Bronchial epithelial cell (primary cell): ENCODE results near the gene OR4L1. TPM values are rescaled to one million over a fixed set of nuclear protein-coding genes. Genes with fewer than 3 reads are reported as not detected.

ENCODE experiments used
- DNase-seq: peaks from one replicate; pipeline ENCODE4 v3.0.0-alpha.2; 2010; ENCODE audit warnings: low read depth
- FAIRE-seq: peaks from 2 replicates; lab custom pipeline; 2011; peaks lifted over from hg19 to GRCh38; lab: Jason Lieb, UNC
- H3K27me3 ChIP-seq: 2 replicates; pipeline ENCODE4 v1.5.1; 2011; ENCODE audit warnings: low read length; ENCODE audit not compliant: control insufficient read depth, insufficient read depth
- H3K36me3 ChIP-seq: 2 replicates; pipeline ENCODE4 v1.5.1; 2011; ENCODE audit warnings: low read length; ENCODE audit not compliant: control insufficient read depth, insufficient read depth
- H3K4me3 ChIP-seq: 2 replicates; pipeline ENCODE4 v1.5.1; 2011; ENCODE audit warnings: mild to moderate bottlenecking, low read depth, low read length, control low read depth
- total RNA-seq: library from RNA; depleted of rRNA; stranded (reverse); fragments of >200 nt; gene quantifications from 2 replicates; pipeline ENCODE4 v1.2.1, GENCODE V29; 2014
- TF ChIP-seq, protein P1 (sequence below): IDR thresholded peaks from 2 replicates; pipeline ENCODE4 v1.5.1; 2011; ENCODE audit warnings: mild to moderate bottlenecking, moderate library complexity, low read length, control low read depth, inconsistent platforms; ENCODE audit not compliant: insufficient read depth, severe bottlenecking

OR4L1 gene, protein sequence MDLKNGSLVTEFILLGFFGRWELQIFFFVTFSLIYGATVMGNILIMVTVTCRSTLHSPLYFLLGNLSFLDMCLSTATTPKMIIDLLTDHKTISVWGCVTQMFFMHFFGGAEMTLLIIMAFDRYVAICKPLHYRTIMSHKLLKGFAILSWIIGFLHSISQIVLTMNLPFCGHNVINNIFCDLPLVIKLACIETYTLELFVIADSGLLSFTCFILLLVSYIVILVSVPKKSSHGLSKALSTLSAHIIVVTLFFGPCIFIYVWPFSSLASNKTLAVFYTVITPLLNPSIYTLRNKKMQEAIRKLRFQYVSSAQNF
- not detected in 2 replicates for total RNA-seq

DNA sequence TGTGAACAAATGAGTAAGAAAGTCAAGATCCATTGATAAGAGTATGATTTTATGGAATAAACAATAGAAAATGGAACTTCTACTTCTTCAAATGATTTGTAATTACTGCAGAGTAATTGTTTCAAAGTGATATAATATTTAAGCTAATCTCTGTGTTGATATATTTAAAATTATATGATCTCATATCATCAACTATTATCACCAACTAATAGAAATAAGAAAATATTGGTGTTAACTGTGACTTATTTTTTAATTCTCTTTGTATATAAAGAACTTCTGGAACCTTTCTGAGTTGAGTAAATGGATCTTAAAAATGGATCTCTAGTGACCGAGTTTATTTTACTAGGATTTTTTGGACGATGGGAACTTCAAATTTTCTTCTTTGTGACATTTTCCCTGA lies at the start of gene OR4L1:
Gene OR4L1, plus strand, starts transcription at position 301 of the 400 bp plus-strand sequence. Its CDS starts 0 bp downstream, at position 301.
- Histone ChIP-seq H3K4me3 (no peak within 1 kb of the TSS), H3K36me3 (no peaks in the 10 kb centered on the region), H3K27me3 (no peaks in the 10 kb centered on the region)
- FAIRE-seq (no peak), DNase-seq (no peak)
- TF ChIP-seq, protein P1, sequence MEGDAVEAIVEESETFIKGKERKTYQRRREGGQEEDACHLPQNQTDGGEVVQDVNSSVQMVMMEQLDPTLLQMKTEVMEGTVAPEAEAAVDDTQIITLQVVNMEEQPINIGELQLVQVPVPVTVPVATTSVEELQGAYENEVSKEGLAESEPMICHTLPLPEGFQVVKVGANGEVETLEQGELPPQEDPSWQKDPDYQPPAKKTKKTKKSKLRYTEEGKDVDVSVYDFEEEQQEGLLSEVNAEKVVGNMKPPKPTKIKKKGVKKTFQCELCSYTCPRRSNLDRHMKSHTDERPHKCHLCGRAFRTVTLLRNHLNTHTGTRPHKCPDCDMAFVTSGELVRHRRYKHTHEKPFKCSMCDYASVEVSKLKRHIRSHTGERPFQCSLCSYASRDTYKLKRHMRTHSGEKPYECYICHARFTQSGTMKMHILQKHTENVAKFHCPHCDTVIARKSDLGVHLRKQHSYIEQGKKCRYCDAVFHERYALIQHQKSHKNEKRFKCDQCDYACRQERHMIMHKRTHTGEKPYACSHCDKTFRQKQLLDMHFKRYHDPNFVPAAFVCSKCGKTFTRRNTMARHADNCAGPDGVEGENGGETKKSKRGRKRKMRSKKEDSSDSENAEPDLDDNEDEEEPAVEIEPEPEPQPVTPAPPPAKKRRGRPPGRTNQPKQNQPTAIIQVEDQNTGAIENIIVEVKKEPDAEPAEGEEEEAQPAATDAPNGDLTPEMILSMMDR = no peak

DNA sequence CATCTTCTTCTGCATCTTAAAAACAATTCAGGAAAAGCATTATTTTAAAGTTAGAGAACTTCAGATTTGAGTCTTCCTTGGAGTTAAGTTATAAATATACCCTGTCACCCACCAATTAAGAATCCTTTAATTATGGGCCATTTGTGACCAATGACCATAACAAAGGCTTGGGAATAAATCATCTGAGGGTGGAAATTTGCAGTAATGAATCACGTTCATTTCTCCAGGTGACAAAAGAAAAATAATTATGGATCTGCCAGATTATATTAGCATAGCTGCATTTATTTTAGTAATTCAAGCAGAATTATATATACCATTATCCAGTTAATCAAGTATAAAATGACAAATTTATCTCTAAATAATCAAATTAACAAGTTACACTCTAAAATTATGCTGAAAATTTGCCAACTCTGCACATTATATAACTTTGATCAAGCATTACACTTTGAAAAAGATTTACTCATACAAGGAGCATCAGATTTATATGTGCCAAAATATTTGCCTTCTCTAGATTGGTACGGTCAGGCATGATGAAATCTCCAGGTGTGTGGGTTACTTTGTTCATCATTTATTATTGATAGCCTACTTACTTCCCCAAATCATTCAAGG lies 40.5 kb upstream of the OR4L1 start, which contains the start of gene OR4K14:
Gene OR4K14, minus strand, starts transcription at position 51 of the 609 bp plus-strand sequence. CDS start 4,114 bp downstream, outside the sequence.
- TF ChIP-seq, protein P1 = no peak
- Histone ChIP-seq H3K27me3 (no peaks in the 10 kb centered on the region), H3K36me3 (no peaks in the 10 kb centered on the region), H3K4me3 (no peak within 1 kb of the TSS)
- DNase-seq (no peak), FAIRE-seq (no peak)

DNA sequence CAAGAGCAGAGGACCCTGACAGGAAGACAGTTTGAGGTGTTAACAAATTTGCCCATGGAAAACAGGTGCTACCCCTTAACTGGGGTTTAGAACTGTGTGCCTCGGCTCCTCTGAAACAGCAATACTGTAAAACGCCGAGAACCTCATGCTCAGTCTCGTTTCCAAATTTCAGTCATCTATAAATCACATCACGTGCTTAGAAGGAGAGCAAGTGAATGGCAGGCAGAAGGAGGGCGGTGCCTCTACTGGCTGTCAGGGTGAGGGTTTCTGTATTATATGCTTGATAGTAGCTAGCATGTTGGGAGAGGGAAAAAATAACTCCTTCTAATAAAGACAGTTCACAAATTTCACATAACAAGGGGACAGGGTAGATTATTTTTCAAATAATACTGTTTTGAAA lies 28.8 kb upstream of the OR4L1 start:
- Histone ChIP-seq H3K4me3 (no peak overlapping the region), H3K27me3 (no peaks in the 10 kb centered on the region), H3K36me3 (no peaks in the 10 kb centered on the region)
- no peak for FAIRE-seq
- no peak for DNase-seq
- TF ChIP-seq, protein P1 = no peak

DNA sequence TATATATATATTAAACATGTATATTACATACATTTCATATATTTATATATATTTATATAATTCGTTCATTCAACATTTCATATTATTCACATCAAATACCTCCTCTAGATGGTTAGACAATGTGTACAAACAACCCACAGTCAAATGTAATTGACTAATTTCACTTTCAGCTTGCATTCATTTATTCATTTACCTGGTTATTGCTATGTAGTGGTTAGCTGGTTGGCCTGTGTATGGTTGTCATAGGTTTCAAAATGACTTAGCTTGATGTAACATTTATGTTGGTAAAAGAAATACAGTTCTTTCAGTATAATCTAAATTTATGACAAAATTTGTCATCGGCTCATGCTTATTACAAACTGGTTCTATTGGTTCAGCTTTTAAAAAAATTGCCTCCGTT lies 24.4 kb upstream of the OR4L1 start:
- FAIRE-seq (no peak), DNase-seq (no peak)
- Histone ChIP-seq H3K4me3 (no peak overlapping the region), H3K36me3 (no peaks in the 10 kb centered on the region), H3K27me3 (no peaks in the 10 kb centered on the region)
- TF ChIP-seq, protein P1 = no peak

DNA sequence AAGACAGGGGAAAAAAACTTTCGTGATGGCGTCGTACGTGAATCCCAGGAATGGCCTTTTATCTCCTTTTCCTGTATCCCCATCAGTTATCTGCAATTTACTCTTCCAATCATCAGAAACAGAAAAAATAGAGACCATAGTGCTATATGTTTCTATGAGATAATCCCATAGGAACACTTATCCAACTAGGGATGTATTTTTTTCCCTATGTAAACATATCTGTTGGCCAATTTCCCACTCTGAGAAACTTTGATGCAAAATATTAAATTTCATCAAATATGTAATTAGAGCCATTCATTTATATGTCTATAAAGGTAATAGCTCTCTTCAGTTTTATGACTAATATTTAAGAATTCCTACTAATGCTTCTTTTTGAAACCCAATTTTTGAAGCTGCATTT lies 23.9 kb upstream of the OR4L1 start, which contains the start of gene OR4K13:
Gene OR4K13, minus strand, starts transcription at position 101 of the 400 bp plus-strand sequence. CDS start 1,280 bp downstream, outside the sequence.
- no peak within 1 kb of the TSS for H3K4me3 ChIP-seq
- H3K36me3 ChIP-seq = no peaks in the 10 kb centered on the region
- DNase-seq (no peak), FAIRE-seq (no peak)
- TF ChIP-seq, protein P1 = no peak
- H3K27me3 ChIP-seq = no peaks in the 10 kb centered on the region
